GM19452 (cell line): ENCODE measurements around the gene PDE3B.
"Not testable (repeated sequence)": the region's sequence is repeated elsewhere in the genome, so short reads cannot be mapped to it uniquely, and the experiment has no call there.

ENCODE experiments used
- ATAC-seq: cut with Tn5 transposase; IDR thresholded peaks from one replicate; pipeline ENCODE4 v1.9.1; 2021; ENCODE audit not compliant: unreplicated experiment

Gene PDE3B

GRCh38 chr11:14638561-14638960, 5.0 kb upstream of the PDE3B start:
- ATAC-seq: no peak

- no peak for ATAC-seq
Observed at GRCh38 chr11:14641801-14642200, 1.8 kb upstream of the PDE3B start.

GRCh38 chr11:14642453-14642852, 1.2 kb upstream of the PDE3B start:
- no peak for ATAC-seq

GRCh38 chr11:14642873-14643696, 519 bp upstream of the PDE3B start:
- no peak for ATAC-seq

- peak; percentile 50 for ATAC-seq
Observed at GRCh38 chr11:14644226-14645014, 816 bp downstream of the PDE3B start.

- no peak for ATAC-seq
Observed at GRCh38 chr11:14645015-14645912, 1.7 kb downstream of the PDE3B start.

GRCh38 chr11:14645985-14646900, 2.6 kb downstream of the PDE3B start:
- no peak for ATAC-seq

GRCh38 chr11:14650064-14650463, 6.5 kb downstream of the PDE3B start:
- ATAC-seq: no peak

GRCh38 chr11:14653090-14653489, 9.5 kb downstream of the PDE3B start:
- no peak for ATAC-seq

GRCh38 chr11:14655435-14655834, 11.8 kb downstream of the PDE3B start:
- no peak for ATAC-seq

- no peak for ATAC-seq
Observed at GRCh38 chr11:14656536-14657457, 13.2 kb downstream of the PDE3B start.

GRCh38 chr11:14657841-14658240, 14.2 kb downstream of the PDE3B start:
- ATAC-seq: no peak

GRCh38 chr11:14664926-14665325, 21.3 kb downstream of the PDE3B start:
- ATAC-seq: not testable (repeated sequence)

GRCh38 chr11:14667329-14667728, 23.7 kb downstream of the PDE3B start:
- not testable (repeated sequence) for ATAC-seq

GRCh38 chr11:14668731-14669301, 25.2 kb downstream of the PDE3B start:
- no peak for ATAC-seq

GRCh38 chr11:14669499-14669898, 25.9 kb downstream of the PDE3B start:
- ATAC-seq: no peak

- ATAC-seq: no peak
Observed at GRCh38 chr11:14669958-14670357, 26.4 kb downstream of the PDE3B start.

- ATAC-seq: no peak
Observed at GRCh38 chr11:14672635-14673034, 29.0 kb downstream of the PDE3B start.

GRCh38 chr11:14673421-14673820, 29.8 kb downstream of the PDE3B start:
- no peak for ATAC-seq
